HG03060 (cell line): ENCODE results near the gene FREM3.

Experiments
- ATAC-seq: cut with Tn5 transposase; IDR thresholded peaks from one replicate; pipeline ENCODE4 v1.9.1; 2021; ENCODE audit warnings: low read depth, moderate number of reproducible peaks; ENCODE audit not compliant: unreplicated experiment

FREM3 gene

GRCh38 chr4:143668930-143669552 is 31.4 kb downstream of the FREM3 start:
- peak; percentile 96 for ATAC-seq

DNA sequence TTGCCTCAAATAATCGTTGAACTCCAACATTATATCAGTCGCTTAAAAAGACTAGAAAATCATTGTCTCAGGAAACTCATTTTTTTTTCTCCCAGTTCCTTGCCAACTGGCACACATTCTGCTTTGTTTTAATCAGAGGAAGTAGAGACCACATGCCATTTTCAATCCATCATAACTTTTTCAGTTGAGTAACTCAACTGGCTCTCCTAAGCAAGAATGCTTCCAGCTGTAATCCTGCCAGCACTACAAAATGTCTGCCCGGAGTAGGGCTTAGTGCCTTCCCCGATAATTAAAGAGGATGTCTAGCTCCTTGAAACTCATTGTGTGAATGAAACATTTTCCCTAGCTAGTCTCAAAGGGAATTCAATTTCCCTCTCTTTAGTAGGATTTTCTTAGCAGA is 33.0 kb downstream of the FREM3 start:
- ATAC-seq: no peak

DNA sequence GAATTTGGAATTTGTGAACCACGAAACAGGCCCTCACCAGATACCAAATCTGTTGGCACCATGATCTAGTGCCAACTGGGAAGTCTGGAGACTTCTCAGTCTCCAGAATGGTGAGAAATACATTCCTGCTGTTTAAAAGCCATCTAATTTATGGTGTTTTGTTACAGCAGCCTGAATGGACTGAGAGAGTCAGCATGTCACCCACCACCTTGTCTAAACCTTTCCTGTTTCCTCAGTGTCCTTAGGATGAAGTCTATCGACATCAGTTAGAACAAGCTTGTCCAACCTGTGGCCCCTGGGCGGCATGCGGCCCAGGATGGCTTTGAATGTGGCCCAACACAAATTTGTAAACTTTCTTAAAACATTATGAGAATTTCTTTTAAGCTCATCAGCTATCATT is 42.1 kb downstream of the FREM3 start:
- no peak for ATAC-seq

DNA sequence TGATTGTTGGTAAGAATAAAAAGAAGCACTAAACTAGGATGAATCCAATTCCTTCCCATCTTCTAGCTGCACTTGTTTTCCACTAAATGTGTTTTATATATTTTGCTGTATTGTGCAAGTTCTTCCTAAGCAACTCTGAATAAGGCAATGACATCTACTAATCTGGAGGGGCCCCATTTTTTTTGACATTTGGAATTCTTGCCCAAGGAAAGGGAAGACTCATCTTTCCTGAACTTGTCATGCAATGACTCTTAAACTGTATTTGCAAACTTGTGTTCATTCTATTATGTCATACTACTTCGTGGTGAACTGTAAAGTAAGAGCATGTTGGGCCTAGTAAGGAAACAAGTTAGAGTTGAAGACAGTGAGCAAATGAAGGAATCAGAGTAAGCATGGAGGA is 45.9 kb downstream of the FREM3 start:
- ATAC-seq: no peak

DNA sequence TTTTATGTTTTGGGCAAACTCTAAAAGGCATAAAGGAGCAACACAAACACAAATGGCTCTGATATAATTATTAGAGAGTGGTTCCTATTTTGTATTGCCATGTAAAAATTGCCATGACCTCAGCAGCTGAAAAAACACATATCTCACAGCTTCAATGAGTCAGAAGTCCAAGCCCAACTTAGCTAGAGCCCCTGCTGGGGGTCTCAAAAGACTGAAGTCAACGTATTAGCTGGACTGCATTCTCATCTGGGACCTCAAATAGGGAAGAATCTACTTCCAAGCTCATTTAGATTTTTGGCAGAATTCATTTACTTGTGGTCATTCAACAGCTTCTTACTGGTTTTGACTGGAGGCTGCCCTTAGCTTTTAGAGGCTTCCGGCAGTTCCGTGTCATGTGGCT is 47.4 kb downstream of the FREM3 start:
- no peak for ATAC-seq

DNA sequence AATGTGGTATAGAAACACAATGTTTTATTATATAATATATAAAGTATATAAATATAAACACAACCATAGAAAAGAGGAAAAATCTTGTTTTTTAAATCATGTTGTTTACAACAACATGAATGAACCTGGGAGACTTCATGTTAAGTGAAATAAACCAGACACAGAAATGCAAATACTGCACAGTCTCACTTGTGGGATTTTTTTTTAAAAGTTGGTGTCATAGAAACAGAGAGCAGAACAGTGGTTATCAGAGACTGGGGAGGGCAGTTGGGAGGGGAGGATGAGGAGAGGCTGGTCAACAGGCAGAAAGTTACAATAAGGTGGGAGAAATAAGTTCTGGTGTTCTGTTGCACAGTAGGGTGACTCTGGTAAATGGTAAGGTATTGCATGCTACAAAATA is 57.1 kb downstream of the FREM3 start:
- no peak for ATAC-seq

- ATAC-seq: no peak
These were observed 57.9 kb downstream of the FREM3 start for GRCh38 chr4:143642611-143643010.

- no peak for ATAC-seq
These were observed 59.1 kb downstream of the FREM3 start for GRCh38 chr4:143641361-143641760.

DNA sequence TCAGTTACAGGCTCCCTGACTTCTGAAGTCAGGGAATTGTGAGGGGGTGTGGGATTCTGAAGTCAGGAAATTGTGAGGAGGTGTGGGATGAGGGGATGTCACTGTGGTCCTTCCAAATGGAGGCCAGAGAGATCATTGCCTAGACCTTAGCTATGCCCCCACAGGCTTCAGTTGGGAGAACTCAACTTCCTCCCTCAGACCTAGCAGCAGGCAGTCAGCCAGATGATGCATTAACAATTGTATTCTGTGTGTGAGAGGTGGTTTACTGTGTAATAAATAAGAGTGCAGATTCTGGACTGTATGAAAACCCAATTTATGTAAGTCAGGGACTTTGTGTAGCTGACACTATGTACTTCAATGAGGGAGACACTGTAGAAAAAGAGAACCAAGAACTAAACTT is 65.7 kb downstream of the FREM3 start:
- ATAC-seq: no peak

- no peak for ATAC-seq
These were observed 66.6 kb downstream of the FREM3 start for GRCh38 chr4:143633833-143634232.

DNA sequence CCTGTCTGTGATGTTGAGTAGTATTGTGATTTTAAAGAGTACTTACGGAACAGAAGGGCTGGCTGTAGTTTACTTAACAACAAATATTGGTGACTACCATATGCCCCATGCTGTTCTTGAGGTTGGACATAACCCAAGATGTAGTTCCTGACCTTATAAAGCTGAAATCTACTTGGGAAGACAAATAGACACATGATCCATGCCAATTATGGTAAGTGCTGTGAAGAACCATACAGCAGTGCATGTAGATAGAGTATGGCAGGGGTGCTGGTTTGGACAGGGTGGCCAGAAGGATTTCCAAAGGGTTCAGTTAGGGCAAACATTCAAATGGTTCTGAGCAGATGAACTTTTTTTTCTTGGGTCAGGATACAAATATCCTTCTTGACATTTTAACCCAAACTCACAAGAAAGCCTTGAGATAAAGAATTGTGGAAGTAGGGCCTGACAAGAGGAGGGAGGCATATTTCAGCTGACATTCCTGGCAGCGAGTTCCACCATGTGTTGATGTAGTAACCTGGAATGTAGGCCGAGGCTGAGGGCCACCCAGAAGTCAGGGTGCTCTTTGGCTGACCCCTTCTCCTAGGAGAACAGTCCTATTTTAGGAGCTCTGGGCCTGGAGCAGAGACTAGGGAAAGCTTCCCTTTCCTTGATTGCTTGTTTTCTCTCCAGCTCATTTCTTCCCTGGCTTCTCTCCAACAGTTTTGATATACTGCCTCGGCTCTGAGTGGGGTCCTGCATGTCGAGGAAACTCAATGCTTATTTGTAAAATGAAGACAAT is 74.2 kb downstream of the FREM3 start:
- ATAC-seq: no peak

DNA sequence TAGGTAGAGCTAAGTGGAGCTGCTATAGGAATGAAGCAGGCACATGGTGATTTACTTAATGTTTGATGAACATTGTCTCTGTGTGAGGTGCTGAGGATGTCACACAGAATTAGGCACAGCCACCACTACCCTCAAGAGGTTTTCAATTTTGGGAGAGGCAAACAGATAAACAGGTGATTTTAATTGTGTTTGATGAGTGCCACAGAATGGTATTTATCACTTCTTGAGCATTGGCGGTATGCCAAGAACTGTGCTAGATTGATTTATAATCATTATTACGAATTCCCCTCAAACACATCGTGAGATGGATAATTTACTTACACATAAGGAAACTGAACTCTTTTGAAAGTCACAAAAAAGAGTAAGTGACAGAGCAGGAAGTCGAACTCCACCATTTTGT is 74.8 kb downstream of the FREM3 start:
- ATAC-seq: no peak

DNA sequence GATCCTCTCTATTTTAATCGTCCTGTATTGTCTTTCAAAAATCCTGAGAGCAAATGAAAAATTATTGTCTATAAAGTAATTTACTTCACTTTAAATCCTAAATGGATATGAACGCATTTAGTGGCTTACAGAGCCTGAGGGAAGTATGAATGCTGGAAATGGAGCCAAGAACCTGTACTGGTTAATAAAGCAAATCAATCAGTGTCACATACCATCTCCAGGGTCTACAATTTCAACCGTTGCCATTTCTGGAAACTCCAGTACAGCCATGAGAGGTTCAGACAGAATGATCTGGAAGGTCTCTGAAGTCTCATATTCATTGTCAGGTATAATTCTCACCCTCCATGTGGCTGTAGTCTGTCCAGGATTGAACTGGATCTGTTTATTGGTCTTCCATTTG is 76.6 kb downstream of the FREM3 start:
- ATAC-seq: no peak

- no peak for ATAC-seq
These were observed 81.7 kb downstream of the FREM3 start for GRCh38 chr4:143618811-143619210.

DNA sequence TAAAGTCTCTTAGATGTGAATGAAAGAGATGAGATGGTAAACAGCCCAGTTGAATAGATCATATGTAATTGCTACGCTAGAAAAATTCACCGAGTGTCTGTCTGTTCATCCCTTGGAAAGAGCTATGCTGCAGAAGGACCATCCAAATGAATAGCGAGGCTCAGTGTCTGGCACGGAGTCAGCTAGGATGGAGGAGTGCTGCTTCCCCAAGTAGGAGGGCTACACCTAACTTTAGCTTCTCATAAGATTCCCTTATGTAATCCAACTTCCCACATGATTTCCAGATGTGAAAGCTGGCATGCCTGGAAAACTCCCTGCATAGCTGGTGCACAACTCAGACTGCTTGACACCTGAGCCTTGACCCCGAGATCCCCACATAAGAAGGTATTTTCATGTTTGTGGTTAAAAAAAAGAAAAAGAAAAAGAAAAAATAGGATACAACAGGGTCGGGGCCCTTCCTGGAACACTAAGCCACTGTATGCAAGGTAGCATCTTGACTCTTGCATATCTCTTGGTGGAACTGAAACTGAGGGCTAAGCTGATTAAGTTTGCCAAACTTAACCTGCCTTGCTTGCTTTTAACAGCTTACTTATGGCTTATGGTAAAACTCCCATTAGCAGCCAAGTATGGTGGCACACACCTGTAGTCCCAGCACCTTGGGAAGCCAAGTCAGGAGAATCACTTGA is 82.3 kb downstream of the FREM3 start:
- no peak for ATAC-seq

DNA sequence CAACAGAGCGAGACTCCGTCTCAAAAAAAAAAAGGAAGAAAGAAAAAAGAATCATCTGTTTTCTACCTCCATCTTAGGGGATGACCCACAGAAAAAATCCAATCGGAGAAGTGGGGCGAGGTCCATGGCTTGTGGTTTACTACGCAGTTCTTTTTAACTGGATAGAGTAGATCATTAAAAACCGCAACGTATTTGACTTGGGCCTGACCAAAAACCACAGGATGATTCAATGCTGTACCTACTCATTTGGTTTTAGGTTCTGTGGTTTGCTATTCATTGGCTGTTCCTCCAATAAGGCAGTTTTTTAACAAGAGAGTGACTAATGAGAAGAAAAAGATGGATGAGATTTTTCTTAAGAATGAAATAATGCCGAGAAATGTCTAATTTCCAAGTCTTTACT is 83.7 kb downstream of the FREM3 start:
- peak; percentile 96 for ATAC-seq

GRCh38 chr4:143609492-143609891 is 91.0 kb downstream of the FREM3 start:
- no peak for ATAC-seq

DNA sequence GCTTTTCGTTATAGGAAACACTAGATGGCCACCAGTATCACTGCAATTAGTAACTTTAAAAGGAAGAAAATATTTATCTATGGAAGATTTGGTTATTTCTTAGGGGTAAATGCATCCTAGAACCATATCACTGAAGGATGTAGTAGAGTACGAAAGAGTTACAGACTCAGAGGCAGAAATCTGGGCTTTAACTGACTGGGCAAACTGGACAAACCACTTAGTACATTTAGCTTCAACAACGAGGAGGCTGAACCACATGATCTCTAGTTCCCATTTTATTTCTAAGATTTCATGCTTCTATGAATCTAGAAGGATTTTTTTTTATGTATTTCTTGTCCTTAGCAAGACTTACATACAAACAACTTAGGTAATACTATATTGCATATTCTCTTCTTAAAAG is 94.0 kb downstream of the FREM3 start:
- ATAC-seq: no peak

GRCh38 chr4:143599827-143600226 is 100.6 kb downstream of the FREM3 start:
- no peak for ATAC-seq

- ATAC-seq: no peak
These were observed 101.7 kb downstream of the FREM3 start for GRCh38 chr4:143598816-143599215.

- no peak for ATAC-seq
These were observed 103.2 kb downstream of the FREM3 start for GRCh38 chr4:143597276-143597675.

- ATAC-seq: no peak
These were observed 112.8 kb downstream of the FREM3 start for GRCh38 chr4:143587703-143588102.
